ENCODE data around the gene HDAC8.

HDAC8 gene

DNA sequence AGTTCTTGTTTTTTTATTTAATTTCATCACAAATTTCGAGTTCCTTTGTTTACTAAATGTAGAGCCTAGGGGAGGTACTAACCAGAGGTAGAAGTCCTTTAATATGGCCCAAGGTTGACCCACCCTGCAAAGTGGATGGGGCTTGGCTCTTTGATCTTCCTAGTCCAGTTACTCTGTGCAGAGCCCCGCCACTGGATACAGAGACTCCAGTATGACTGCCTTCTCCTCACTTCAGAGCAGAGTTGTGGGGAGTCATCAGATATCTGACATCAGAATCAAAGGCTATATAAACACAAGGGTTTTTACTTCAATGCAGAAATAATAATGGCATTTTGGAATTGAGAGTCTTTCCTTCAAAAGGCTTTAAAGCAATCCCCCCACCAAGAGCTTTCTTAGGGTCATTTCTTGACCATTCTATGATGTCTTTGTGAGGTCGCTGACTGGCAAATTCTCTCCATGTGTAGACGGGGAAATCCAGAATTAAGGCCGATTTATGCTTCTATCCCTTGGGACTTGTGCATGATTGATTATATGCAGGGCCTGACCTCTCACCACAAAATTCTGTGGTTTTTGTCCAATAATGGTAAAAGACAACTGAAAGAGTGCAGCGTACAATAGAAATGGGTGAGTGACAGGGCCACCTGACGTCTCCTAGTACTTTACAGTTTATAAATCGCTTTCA, 178.7 kb downstream of the HDAC8 start:
- Mint-ChIP-seq H3K4me3 (no peak overlapping the region), H3K4me1 (ENCODE audit: low read depth) (no peaks in the 10 kb centered on the region), H3K9me3 (no peaks in the 10 kb centered on the region), H3K27me3 (peaks cover 12% of the 10 kb centered on the region), H3K27ac (no peak overlapping the region), H3K36me3 (ENCODE audit: low read depth) (no peaks in the 10 kb centered on the region)
- DNase-seq, result no peak

DNA sequence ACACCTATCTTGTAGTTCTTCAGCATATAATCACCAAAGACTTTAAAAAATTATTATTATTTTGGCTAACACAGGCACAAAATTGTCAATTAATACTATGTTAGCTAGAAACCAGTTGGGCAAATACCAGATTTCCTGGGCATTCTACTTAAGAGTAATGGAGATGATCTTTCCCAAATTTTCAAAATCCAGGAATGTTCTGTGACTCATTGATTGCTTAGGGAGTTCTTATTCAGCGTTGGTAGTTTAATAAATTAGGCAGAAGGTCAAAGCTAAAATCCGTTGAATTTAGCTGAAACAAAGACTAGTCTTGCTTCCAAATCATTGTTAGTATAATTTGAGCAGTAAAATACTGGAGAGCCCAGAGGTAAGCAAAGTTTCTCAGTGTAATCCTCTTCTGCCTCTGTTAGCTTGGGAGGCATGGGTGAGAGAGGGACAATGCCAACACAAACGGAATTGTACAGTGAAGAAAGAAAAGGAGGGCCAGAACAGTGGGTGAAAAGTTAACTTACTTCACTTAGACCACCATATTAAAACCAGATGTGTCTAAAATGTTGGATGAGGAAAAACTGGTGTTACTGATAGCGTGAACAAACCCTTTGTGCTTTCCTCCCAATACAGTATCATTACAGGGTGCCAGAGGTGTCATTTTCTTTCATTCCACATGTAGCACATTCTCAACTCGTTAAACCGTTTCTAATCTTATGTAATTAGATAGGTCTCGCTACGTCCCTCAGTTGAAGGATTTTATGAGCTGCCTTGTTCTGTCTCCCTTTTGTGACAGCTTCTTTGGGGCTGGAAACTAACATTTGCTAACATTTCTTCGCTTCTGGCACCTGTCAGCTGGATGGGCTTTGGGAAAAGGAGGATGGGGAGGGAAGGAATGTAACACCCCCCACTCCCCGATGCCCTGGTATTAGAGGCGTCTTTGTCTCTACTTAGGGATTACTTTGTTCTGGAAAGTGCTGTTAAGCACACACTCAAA, 179.5 kb downstream of the HDAC8 start:
- Mint-ChIP-seq H3K27ac (no peak overlapping the region), H3K4me1 (ENCODE audit: low read depth) (no peaks in the 10 kb centered on the region), H3K27me3 (peaks cover 12% of the 10 kb centered on the region), H3K36me3 (ENCODE audit: low read depth) (no peaks in the 10 kb centered on the region), H3K4me3 (no peak overlapping the region), H3K9me3 (no peaks in the 10 kb centered on the region)
- DNase-seq, result no peak

- H3K4me3 Mint-ChIP-seq, result no peak overlapping the region
- DNase-seq, result no peak
- H3K27ac Mint-ChIP-seq, result no peak overlapping the region
- no peaks in the 10 kb centered on the region for H3K36me3 Mint-ChIP-seq (ENCODE audit: low read depth)
- peaks cover 10% of the 10 kb centered on the region for H3K27me3 Mint-ChIP-seq
- H3K4me1 Mint-ChIP-seq (ENCODE audit: low read depth), result no peaks in the 10 kb centered on the region
- no peaks in the 10 kb centered on the region for H3K9me3 Mint-ChIP-seq
Observed at GRCh38 chrX:72392042-72392441, 180.6 kb downstream of the HDAC8 start.

GRCh38 chrX:72387247-72387646, 185.4 kb downstream of the HDAC8 start:
- no peak overlapping the region for H3K27ac Mint-ChIP-seq
- no peaks in the 10 kb centered on the region for H3K9me3 Mint-ChIP-seq
- H3K27me3 Mint-ChIP-seq, result peaks cover 11% of the 10 kb centered on the region
- H3K4me3 Mint-ChIP-seq, result no peak overlapping the region
- no peaks in the 10 kb centered on the region for H3K36me3 Mint-ChIP-seq (ENCODE audit: low read depth)
- DNase-seq, result no peak
- H3K4me1 Mint-ChIP-seq (ENCODE audit: low read depth), result no peaks in the 10 kb centered on the region

DNA sequence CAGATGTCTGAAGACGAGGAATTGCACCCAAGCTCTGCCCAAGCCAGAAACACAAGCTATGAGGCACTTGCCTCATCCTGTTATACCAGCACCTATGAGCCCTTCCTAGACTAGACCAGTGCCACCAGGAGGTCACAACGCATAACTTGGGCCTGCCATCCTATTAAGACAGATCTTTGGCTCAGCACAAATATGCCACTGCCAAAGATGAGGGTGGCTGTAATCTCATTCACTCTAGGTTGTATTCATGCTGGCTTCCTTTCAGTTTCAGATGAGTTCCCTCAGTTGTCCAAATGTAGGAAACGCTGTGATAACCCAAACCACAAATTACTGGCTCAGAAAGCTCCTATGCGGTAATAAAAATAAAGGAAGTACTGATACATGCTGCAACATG, 190.4 kb downstream of the HDAC8 start:
- H3K4me3 Mint-ChIP-seq, result no peak overlapping the region
- H3K27me3 Mint-ChIP-seq, result peaks cover 16% of the 10 kb centered on the region
- no peak for DNase-seq
- H3K9me3 Mint-ChIP-seq, result no peaks in the 10 kb centered on the region
- H3K36me3 Mint-ChIP-seq (ENCODE audit: low read depth), result no peaks in the 10 kb centered on the region
- no peak overlapping the region for H3K27ac Mint-ChIP-seq
- no peaks in the 10 kb centered on the region for H3K4me1 Mint-ChIP-seq (ENCODE audit: low read depth)

DNA sequence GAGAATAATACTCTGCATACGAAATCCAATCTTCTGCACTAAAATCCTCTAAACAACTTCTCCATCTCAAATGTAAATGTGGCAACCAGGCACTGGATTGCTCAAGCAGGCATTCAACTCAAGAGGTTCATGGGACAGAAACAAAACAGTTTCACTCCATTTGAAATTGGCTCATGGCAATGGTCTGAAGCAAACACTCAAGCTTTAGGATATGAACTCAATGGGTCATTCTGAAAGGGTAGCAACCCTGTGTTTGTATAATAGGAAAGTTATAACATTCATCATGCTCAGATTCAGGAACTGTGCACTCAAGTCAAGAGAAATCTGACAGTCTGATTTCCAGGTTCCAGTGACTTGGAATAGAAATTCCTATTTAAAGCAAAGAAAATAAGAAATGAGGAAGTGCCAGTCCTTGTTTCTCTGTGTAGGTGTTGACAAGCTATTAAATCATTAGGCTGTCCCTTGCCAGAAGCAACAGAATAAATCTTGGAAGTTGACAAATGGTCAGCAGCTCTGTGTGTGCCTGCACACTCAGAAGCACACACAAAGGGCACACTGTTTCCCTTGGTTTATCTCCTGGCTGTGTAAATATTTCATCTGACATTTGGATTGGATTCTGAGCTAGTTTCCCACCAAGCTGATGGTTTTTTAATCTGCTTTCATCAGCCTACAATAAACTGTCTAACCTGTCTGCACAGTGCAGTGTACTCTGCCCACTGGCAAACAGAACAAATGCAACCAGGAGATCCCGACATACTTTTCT, 191.0 kb downstream of the HDAC8 start:
- no peaks in the 10 kb centered on the region for H3K36me3 Mint-ChIP-seq (ENCODE audit: low read depth)
- H3K4me3 Mint-ChIP-seq, result no peak overlapping the region
- H3K27me3 Mint-ChIP-seq, result peaks cover 11% of the 10 kb centered on the region
- no peaks in the 10 kb centered on the region for H3K4me1 Mint-ChIP-seq (ENCODE audit: low read depth)
- DNase-seq, result no peak
- H3K27ac Mint-ChIP-seq, result no peak overlapping the region
- H3K9me3 Mint-ChIP-seq, result no peaks in the 10 kb centered on the region

- Mint-ChIP-seq H3K27me3 (peaks cover under 1% of the 10 kb centered on the region), H3K27ac (no peak overlapping the region), H3K36me3 (ENCODE audit: low read depth) (no peaks in the 10 kb centered on the region), H3K4me1 (ENCODE audit: low read depth) (no peaks in the 10 kb centered on the region), H3K9me3 (no peaks in the 10 kb centered on the region), H3K4me3 (no peak overlapping the region)
- no peak for DNase-seq
Observed at GRCh38 chrX:72376124-72376523, 196.5 kb downstream of the HDAC8 start.

DNA sequence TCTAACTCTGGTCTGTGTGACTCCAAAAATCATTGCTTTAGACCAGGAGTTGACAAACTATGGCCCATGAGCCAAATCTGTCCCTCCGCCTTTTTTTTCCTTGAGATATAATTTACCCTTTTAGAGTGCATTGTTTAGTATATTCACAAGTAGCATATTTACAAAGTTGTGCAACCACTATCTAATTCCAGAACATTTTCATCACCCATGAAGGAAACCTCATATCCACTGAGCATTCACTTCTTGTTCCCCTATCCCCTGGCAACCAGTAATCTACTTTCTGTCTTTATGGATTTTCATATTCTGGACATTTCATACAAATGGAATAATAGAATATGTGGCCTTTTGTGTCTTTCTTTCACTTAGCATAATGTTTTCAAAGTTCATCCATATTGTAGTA, 199.5 kb downstream of the HDAC8 start:
- Mint-ChIP-seq H3K27ac (no peak overlapping the region), H3K4me3 (no peak overlapping the region), H3K27me3 (peaks cover 11% of the 10 kb centered on the region), H3K9me3 (no peaks in the 10 kb centered on the region), H3K4me1 (ENCODE audit: low read depth) (no peaks in the 10 kb centered on the region), H3K36me3 (ENCODE audit: low read depth) (no peaks in the 10 kb centered on the region)
- no peak for DNase-seq

DNA sequence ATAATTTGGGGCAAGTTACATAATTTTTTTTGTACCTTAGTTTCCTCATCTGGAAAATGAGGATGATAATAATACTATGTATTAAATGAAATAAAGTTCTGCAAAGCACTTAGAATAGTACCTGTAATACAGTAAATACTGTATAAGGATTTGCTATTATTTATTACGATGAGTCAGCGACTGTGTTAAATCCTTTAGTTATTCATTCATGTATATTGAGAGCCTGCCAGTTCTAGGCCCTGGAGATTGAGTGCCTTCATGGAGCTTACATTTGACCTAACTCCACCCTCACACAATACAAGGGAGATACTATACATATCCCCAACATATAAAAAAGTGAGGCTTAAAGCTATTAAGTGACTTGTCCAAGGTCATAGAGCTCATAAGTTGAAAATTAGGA, 199.9 kb downstream of the HDAC8 start:
- Mint-ChIP-seq H3K4me1 (ENCODE audit: low read depth) (no peaks in the 10 kb centered on the region), H3K9me3 (no peaks in the 10 kb centered on the region), H3K4me3 (no peak overlapping the region), H3K27me3 (peaks cover 13% of the 10 kb centered on the region), H3K27ac (no peak overlapping the region), H3K36me3 (ENCODE audit: low read depth) (no peaks in the 10 kb centered on the region)
- no peak for DNase-seq

- no peak for DNase-seq
- Mint-ChIP-seq H3K36me3 (ENCODE audit: low read depth) (no peaks in the 10 kb centered on the region), H3K4me1 (ENCODE audit: low read depth) (no peaks in the 10 kb centered on the region), H3K27me3 (peaks cover 17% of the 10 kb centered on the region), H3K9me3 (no peaks in the 10 kb centered on the region), H3K27ac (no peak overlapping the region), H3K4me3 (no peak overlapping the region)
Observed at GRCh38 chrX:72371405-72371804, 201.2 kb downstream of the HDAC8 start.

- Mint-ChIP-seq H3K27me3 (peaks cover 33% of the 10 kb centered on the region), H3K4me1 (ENCODE audit: low read depth) (no peaks in the 10 kb centered on the region), H3K36me3 (ENCODE audit: low read depth) (no peaks in the 10 kb centered on the region), H3K4me3 (no peak overlapping the region), H3K27ac (no peak overlapping the region), H3K9me3 (no peaks in the 10 kb centered on the region)
- DNase-seq, result no peak
Observed at GRCh38 chrX:72368796-72369195, 203.8 kb downstream of the HDAC8 start.

- Mint-ChIP-seq H3K36me3 (ENCODE audit: low read depth) (no peaks in the 10 kb centered on the region), H3K4me3 (no peak overlapping the region), H3K9me3 (no peaks in the 10 kb centered on the region), H3K4me1 (ENCODE audit: low read depth) (no peaks in the 10 kb centered on the region), H3K27me3 (peaks cover 34% of the 10 kb centered on the region), H3K27ac (no peak overlapping the region)
- no peak for DNase-seq
Observed at GRCh38 chrX:72367516-72367915, 205.1 kb downstream of the HDAC8 start.

GRCh38 chrX:72366701-72367454, 205.8 kb downstream of the HDAC8 start:
- DNase-seq, result no peak
- Mint-ChIP-seq H3K9me3 (no peaks in the 10 kb centered on the region), H3K4me1 (ENCODE audit: low read depth) (no peaks in the 10 kb centered on the region), H3K27me3 (peaks cover 36% of the 10 kb centered on the region), H3K36me3 (ENCODE audit: low read depth) (no peaks in the 10 kb centered on the region), H3K27ac (no peak overlapping the region), H3K4me3 (no peak overlapping the region)

GRCh38 chrX:72366178-72366577, 206.5 kb downstream of the HDAC8 start:
- no peak for DNase-seq
- H3K36me3 Mint-ChIP-seq (ENCODE audit: low read depth), result no peaks in the 10 kb centered on the region
- no peak overlapping the region for H3K27ac Mint-ChIP-seq
- H3K27me3 Mint-ChIP-seq, result peaks cover 36% of the 10 kb centered on the region
- no peaks in the 10 kb centered on the region for H3K9me3 Mint-ChIP-seq
- H3K4me3 Mint-ChIP-seq, result no peak overlapping the region
- no peaks in the 10 kb centered on the region for H3K4me1 Mint-ChIP-seq (ENCODE audit: low read depth)

Measured in activated T-cell treated with anti-CD3 and anti-CD28 coated beads, Interleukin-2, amount 50 U/mL, for 24 hours (primary cell).